ENCODE results near the gene ECI1. TPM values are rescaled to one million over a fixed set of nuclear protein-coding genes. Genes with fewer than 3 reads are reported as not detected.

The ECI1 gene
- total and polyA plus RNA-seq, 2 experiments from 2014 or later = 118 to 143 TPM

DNA sequence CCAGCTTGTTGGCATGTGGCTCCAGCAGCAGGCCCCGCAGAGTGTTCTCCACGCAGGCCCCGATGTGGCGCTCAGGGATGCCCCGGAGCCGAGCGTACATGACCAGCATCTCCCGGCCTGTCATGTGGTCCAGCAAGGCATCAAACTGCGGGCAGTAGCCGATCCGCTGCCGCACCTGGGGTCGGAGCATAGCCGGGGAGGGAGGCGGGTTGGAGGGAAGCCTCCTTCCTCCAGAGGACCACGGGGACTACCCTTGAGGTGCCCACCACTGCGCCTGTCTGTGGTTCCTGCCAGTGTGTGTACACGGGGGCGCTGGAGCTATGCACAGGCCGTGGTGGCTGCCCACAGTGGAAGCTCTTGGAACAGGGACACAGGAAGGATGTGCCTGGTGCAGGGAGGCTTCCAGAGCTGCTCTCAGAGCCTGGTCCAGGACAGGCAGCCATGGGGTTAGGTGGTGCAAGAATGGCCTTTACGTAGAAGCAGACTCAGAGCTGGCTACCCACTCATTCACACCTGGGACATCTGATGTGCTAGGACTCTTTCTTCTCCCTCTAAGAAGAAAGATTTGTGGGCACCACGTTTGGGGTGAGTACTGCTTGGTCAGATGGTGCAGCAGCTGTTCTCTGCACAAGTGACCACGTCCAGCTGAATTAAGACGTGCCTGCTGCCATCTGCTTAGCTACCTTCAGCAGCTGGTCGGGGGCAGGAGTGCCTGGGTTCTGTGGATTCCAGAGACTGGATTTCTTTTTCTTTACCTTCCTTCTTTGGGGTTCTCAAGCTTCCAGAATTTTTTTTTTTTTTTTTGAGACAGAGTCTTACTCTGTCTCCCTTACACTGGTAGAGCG is 27.8 kb upstream of the ECI1 start:
- Histone ChIP-seq H3F3A (replicated peaks; ENCODE audit: low read depth) (no peaks in the 10 kb centered on the region), H3K27me3 (ENCODE audit: insufficient read depth) (no peaks in the 10 kb centered on the region), H3K4me2 (no peak overlapping the region), H3K36me3 (ENCODE audit: insufficient read depth) (no peaks in the 10 kb centered on the region), H3K9me2 (ENCODE audit: insufficient read depth) (no peaks in the 10 kb centered on the region), H3K79me2 (replicated peaks; ENCODE audit: insufficient read depth) (no peaks in the 10 kb centered on the region), H3K27ac (ENCODE audit: low read depth) (no peak overlapping the region), H3K4me1 (ENCODE audit: insufficient read depth) (no peaks in the 10 kb centered on the region), H4K20me1 (replicated peaks; ENCODE audit: insufficient read depth) (no peaks in the 10 kb centered on the region; the same call in 1 of the 2 replicates), H2AFZ (no peak overlapping the region), H3K4me3 (no peak overlapping the region)
- no peak overlapping the region for H3K27ac Mint-ChIP-seq
- no peak overlapping the region for H3K4me3 Mint-ChIP-seq
- peaks cover 8% of the 10 kb centered on the region; the same call in 2 of the 3 replicates for H3K4me1 Mint-ChIP-seq
- TF ChIP-seq STAT1 (IDR thresholded peaks at IDR 0.05; ENCODE audit: unreplicated experiment) = no peak
- no peak for TF ChIP-seq EZH2 (IDR thresholded peaks at IDR 0.05; ENCODE audit: low read depth, unreplicated experiment)
- TF ChIP-seq, protein P1, sequence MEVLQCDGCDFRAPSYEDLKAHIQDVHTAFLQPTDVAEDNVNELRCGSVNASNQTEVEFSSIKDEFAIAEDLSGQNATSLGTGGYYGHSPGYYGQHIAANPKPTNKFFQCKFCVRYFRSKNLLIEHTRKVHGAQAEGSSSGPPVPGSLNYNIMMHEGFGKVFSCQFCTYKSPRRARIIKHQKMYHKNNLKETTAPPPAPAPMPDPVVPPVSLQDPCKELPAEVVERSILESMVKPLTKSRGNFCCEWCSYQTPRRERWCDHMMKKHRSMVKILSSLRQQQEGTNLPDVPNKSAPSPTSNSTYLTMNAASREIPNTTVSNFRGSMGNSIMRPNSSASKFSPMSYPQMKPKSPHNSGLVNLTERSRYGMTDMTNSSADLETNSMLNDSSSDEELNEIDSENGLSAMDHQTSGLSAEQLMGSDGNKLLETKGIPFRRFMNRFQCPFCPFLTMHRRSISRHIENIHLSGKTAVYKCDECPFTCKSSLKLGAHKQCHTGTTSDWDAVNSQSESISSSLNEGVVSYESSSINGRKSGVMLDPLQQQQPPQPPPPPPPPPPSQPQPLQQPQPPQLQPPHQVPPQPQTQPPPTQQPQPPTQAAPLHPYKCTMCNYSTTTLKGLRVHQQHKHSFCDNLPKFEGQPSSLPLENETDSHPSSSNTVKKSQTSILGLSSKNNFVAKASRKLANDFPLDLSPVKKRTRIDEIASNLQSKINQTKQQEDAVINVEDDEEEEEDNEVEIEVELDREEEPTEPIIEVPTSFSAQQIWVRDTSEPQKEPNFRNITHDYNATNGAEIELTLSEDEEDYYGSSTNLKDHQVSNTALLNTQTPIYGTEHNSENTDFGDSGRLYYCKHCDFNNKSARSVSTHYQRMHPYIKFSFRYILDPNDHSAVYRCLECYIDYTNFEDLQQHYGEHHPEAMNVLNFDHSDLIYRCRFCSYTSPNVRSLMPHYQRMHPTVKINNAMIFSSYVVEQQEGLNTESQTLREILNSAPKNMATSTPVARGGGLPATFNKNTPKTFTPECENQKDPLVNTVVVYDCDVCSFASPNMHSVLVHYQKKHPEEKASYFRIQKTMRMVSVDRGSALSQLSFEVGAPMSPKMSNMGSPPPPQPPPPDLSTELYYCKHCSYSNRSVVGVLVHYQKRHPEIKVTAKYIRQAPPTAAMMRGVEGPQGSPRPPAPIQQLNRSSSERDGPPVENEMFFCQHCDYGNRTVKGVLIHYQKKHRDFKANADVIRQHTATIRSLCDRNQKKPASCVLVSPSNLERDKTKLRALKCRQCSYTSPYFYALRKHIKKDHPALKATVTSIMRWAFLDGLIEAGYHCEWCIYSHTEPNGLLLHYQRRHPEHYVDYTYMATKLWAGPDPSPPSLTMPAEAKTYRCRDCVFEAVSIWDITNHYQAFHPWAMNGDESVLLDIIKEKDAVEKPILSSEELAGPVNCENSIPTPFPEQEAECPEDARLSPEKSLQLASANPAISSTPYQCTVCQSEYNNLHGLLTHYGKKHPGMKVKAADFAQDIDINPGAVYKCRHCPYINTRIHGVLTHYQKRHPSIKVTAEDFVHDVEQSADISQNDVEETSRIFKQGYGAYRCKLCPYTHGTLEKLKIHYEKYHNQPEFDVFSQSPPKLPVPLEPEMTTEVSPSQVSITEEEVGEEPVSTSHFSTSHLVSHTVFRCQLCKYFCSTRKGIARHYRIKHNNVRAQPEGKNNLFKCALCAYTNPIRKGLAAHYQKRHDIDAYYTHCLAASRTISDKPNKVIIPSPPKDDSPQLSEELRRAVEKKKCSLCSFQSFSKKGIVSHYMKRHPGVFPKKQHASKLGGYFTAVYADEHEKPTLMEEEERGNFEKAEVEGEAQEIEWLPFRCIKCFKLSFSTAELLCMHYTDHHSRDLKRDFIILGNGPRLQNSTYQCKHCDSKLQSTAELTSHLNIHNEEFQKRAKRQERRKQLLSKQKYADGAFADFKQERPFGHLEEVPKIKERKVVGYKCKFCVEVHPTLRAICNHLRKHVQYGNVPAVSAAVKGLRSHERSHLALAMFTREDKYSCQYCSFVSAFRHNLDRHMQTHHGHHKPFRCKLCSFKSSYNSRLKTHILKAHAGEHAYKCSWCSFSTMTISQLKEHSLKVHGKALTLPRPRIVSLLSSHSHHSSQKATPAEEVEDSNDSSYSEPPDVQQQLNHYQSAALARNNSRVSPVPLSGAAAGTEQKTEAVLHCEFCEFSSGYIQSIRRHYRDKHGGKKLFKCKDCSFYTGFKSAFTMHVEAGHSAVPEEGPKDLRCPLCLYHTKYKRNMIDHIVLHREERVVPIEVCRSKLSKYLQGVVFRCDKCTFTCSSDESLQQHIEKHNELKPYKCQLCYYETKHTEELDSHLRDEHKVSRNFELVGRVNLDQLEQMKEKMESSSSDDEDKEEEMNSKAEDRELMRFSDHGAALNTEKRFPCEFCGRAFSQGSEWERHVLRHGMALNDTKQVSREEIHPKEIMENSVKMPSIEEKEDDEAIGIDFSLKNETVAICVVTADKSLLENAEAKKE (CRISPR knock-in tag; IDR thresholded peaks at IDR 0.05) = no peak
- no peak for TF ChIP-seq EZH2phosphoT487 (IDR thresholded peaks at IDR 0.05; ENCODE audit: unreplicated experiment)
- TF ChIP-seq NANOG (IDR thresholded peaks at IDR 0.05; ENCODE audit: borderline replicate concordance) = no peak
- no peak for TF ChIP-seq ETS1 (IDR thresholded peaks at IDR 0.05)
- no peak for TF ChIP-seq ZNF114 (CRISPR knock-in tag; IDR thresholded peaks at IDR 0.05)
- TF ChIP-seq, protein P2, sequence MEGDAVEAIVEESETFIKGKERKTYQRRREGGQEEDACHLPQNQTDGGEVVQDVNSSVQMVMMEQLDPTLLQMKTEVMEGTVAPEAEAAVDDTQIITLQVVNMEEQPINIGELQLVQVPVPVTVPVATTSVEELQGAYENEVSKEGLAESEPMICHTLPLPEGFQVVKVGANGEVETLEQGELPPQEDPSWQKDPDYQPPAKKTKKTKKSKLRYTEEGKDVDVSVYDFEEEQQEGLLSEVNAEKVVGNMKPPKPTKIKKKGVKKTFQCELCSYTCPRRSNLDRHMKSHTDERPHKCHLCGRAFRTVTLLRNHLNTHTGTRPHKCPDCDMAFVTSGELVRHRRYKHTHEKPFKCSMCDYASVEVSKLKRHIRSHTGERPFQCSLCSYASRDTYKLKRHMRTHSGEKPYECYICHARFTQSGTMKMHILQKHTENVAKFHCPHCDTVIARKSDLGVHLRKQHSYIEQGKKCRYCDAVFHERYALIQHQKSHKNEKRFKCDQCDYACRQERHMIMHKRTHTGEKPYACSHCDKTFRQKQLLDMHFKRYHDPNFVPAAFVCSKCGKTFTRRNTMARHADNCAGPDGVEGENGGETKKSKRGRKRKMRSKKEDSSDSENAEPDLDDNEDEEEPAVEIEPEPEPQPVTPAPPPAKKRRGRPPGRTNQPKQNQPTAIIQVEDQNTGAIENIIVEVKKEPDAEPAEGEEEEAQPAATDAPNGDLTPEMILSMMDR (conservative IDR thresholded peaks at IDR 0.05; ENCODE audit: low read depth in 2 of 2) = no peak
- no peak for TF ChIP-seq JUNB (IDR thresholded peaks at IDR 0.05; ENCODE audit: unreplicated experiment)
- no peak for TF ChIP-seq ZNF331 (CRISPR knock-in tag; IDR thresholded peaks at IDR 0.05; ENCODE audit: low read depth)
- TF ChIP-seq POLR2AphosphoS5 (IDR thresholded peaks at IDR 0.05; ENCODE audit: low read depth) = no peak
- no peak for DNase-seq (ENCODE audit: low spot score)
- no peaks in the 10 kb centered on the region for H3K9me3 Mint-ChIP-seq
- H3K27me3 Mint-ChIP-seq (ENCODE audit: insufficient read depth, low read depth, poor library complexity) = peaks cover 11% of the 10 kb centered on the region
- no peaks in the 10 kb centered on the region; the same call in 2 of the 3 replicates for H3K36me3 Mint-ChIP-seq (ENCODE audit: low read depth)
- no peak for ATAC-seq

Data from GM23338 (cell line).